CD14-positive monocyte (primary cell): ENCODE results near the gene DUS1L. TPM values are rescaled to one million over a fixed set of nuclear protein-coding genes. Genes with fewer than 3 reads are reported as not detected.

Experiments
- DNase-seq, 3 donors: peaks; one replicate each; pipeline ENCODE4 v3.0.0-alpha.2; 2011 to 2022
- H2AFZ ChIP-seq: 2 replicates; pipeline ENCODE4 v1.6.0; 2012; ENCODE audit warnings: mild to moderate bottlenecking, low read depth, low read length, inconsistent platforms; ENCODE audit not compliant: insufficient read depth, poor library complexity, severe bottlenecking
- H3K27ac ChIP-seq, 2 donors: 1 replicate in 1 of 2; 2 replicates in 1 of 2; pipeline ENCODE4 v1.5.1; 2012 to 2013; ENCODE audit warnings: low read length in 2 of 2, control low read depth in 1 of 2, inconsistent platforms in 1 of 2, low read depth in 1 of 2, mild to moderate bottlenecking in 1 of 2
- H3K27me3 ChIP-seq, 2 donors: one replicate each; pipeline versions ENCODE4 v1.6.0 to v1.6.1; 2011 to 2013; ENCODE audit warnings: low read length in 2 of 2; ENCODE audit not compliant: control insufficient read depth in 2 of 2, insufficient read depth in 2 of 2
- H3K36me3 ChIP-seq, 2 donors: replicated peaks in 1 of 2; 1 replicate in 1 of 2; 2 replicates in 1 of 2; pipeline versions ENCODE4 v1.5.1 to v1.6.1; 2012 to 2013; ENCODE audit warnings: low read length in 2 of 2, control low read depth in 1 of 2, inconsistent platforms in 1 of 2, mild to moderate bottlenecking in 1 of 2; ENCODE audit not compliant: insufficient read depth in 2 of 2, control insufficient read depth in 1 of 2
- H3K4me1 ChIP-seq, 2 donors: 1 replicate in 1 of 2; 2 replicates in 1 of 2; pipeline versions ENCODE4 v1.5.1 to v1.6.1; 2012 to 2013; ENCODE audit warnings: low read length in 2 of 2, control low read depth in 1 of 2, inconsistent platforms in 1 of 2, mild to moderate bottlenecking in 1 of 2, moderate library complexity in 1 of 2; ENCODE audit not compliant: insufficient read depth in 2 of 2, control insufficient read depth in 1 of 2
- H3K4me2 ChIP-seq: replicated peaks from 2 replicates; pipeline ENCODE3; 2012; ENCODE audit warnings: low read length, moderate library complexity, mild to moderate bottlenecking; ENCODE audit not compliant: poor library complexity, severe bottlenecking; ENCODE audit errors: extremely low read depth
- H3K4me3 ChIP-seq, 3 experiments: fragments of 200-600 bp in 1 of 3; sonication (generic) in 1 of 3; replicated peaks in 1 of 3; 1 replicate in 2 of 3; 2 replicates in 1 of 3; pipeline ENCODE4 v1.5.1; 2011 to 2013; ENCODE audit warnings: low read length in 3 of 3, mild to moderate bottlenecking in 3 of 3, control low read depth in 2 of 3, low read depth in 2 of 3, inconsistent platforms in 1 of 3, moderate library complexity in 1 of 3
- H3K79me2 ChIP-seq: 2 replicates; pipeline ENCODE4 v1.6.0; 2012; ENCODE audit warnings: mild to moderate bottlenecking, control low read depth, inconsistent platforms, low read length, moderate library complexity; ENCODE audit not compliant: insufficient read depth
- H3K9ac ChIP-seq: 2 replicates; pipeline ENCODE4 v1.6.0; 2017; ENCODE audit warnings: low read length, mild to moderate bottlenecking; ENCODE audit not compliant: insufficient read depth, poor library complexity, severe bottlenecking
- H3K9me3 ChIP-seq, 2 donors: replicated peaks in 1 of 2; 1 replicate in 1 of 2; 2 replicates in 1 of 2; pipeline versions ENCODE4 v1.5.1 to v1.6.1; 2012 to 2013; ENCODE audit warnings: low read length in 2 of 2, control low read depth in 1 of 2; ENCODE audit not compliant: control insufficient read depth in 1 of 2, insufficient read depth in 1 of 2
- H4K20me1 ChIP-seq: 2 replicates; pipeline ENCODE4 v1.6.0; 2012; ENCODE audit warnings: mild to moderate bottlenecking, low read length, control low read depth, moderate library complexity; ENCODE audit not compliant: insufficient read depth
- H3K27ac Mint-ChIP-seq, 7 donors: one replicate each; pipeline ENCODE4 v1.8.0; 2020; ENCODE audit warnings: mild to moderate bottlenecking in 7 of 7, mixed read lengths in 7 of 7, moderate library complexity in 6 of 7, inconsistent platforms in 2 of 7
- H3K27me3 Mint-ChIP-seq, 3 donors: one replicate each; pipeline ENCODE4 v1.8.0; 2021 to 2022; ENCODE audit warnings: low read depth in 3 of 3, mild to moderate bottlenecking in 3 of 3, mixed read lengths in 3 of 3, moderate library complexity in 3 of 3, inconsistent platforms in 1 of 3
- H3K36me3 Mint-ChIP-seq, 2 donors: one replicate each; pipeline ENCODE4 v1.8.0; 2020; ENCODE audit warnings: mixed read lengths in 2 of 2, inconsistent platforms in 1 of 2, mild to moderate bottlenecking in 1 of 2
- H3K4me1 Mint-ChIP-seq: one replicate; pipeline ENCODE4 v1.8.0; 2020; ENCODE audit warnings: mild to moderate bottlenecking, mixed read lengths
- H3K4me3 Mint-ChIP-seq, 2 donors: one replicate each; pipeline ENCODE4 v1.8.0; 2020; ENCODE audit warnings: mild to moderate bottlenecking in 2 of 2, mixed read lengths in 2 of 2, moderate library complexity in 1 of 2
- H3K9me3 Mint-ChIP-seq, 7 donors: one replicate each; pipeline ENCODE4 v1.8.0; 2020 to 2022; ENCODE audit warnings: mixed read lengths in 7 of 7, mild to moderate bottlenecking in 6 of 7, moderate library complexity in 6 of 7, inconsistent platforms in 2 of 7
- CTCF ChIP-seq: fragments of 200-600 bp; IDR thresholded peaks from one replicate; pipeline ENCODE4 v1.8.0; 2022; ENCODE audit warnings: antibody characterized with exemption, mild to moderate bottlenecking
- WGBS: methylation state at CpG from one replicate; pipeline ENCODE4 v1.1.5; 2013; ENCODE audit warnings: missing lambda C conversion rate; ENCODE audit not compliant: insufficient coverage; 5-methylcytosine and 5-hydroxymethylcytosine counted together
- intact Hi-C, 2 donors: fragments of 100-400 bp; cut with micrococcal nuclease; formaldehyde crosslinking; loops; one replicate each; pipeline versions ENCODE4 v1.15.0 to v1.15.1; 2023
- polyA plus RNA-seq, 3 donors: library from polyadenylated mRNA; depleted of rRNA in 1 of 3; unstranded in 2 of 3; stranded (reverse) in 1 of 3; fragments of 300-500 nt in 2 of 3; fragments of >200 nt in 1 of 3; fragmentation: Illumina TruSeq in 2 of 3; gene quantifications; 1 replicate in 2 of 3; 2 replicates in 1 of 3; pipeline ENCODE4 v1.2.3, GENCODE V29; 2012 to 2021

DUS1L gene
- polyA plus RNA-seq, 3 donors, result 23.9 to 175 (median 47.6) TPM

DNA sequence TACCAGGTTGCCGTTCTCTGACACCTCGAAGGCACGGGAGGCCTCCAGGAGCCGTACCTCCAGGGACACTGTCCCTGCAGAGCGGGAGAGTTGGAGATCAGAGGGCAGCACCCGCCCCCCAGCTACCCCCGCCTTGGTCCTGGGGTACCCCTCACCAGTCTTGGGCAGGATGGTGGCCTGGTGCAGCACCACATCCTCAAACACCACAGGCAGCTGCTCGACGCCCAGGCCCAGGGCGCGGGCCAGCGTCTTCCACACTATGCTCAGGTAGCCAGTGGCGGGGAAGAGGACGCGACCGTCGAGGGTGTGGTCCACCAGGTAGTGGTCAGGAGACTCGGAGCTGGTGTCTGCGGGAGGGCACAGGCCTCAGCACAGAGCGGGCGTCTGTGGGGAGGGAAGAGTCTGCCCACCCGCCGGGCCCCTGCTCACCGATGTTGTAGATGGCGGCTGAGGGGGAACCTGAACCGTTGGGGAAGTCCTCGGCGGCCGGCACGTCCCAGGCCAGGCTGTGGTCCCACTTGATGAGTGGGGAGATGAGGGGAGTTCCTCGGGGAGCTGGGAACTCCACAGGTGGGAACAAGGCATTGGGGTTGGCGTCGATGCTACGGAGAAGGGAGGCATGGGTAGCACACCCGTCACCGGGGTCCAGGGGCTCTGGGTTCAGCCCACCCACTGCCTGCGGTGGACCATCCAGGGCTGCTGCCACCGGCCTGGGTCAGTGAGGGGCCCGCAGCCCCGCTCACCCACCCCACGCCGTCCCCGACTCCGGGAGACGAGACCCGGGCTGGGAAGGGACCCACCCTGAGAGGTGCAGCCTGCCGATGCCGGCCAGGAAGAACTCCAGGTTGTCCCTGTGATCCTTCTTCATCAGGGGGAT lies 22.6 kb upstream of the DUS1L start:
- no peaks in the 10 kb centered on the region for H3K27me3 ChIP-seq
- Mint-ChIP-seq H3K4me3 (no peak overlapping the region), H3K36me3 (peaks cover 22 to 76% of the 10 kb centered on the region in 2 donors), H3K27ac (no peak overlapping the region), H3K27me3 (peaks cover 0 to 2% (median 0%) of the 10 kb centered on the region in 3 donors), H3K4me1 (no peaks in the 10 kb centered on the region), H3K9me3 (no peaks in the 10 kb centered on the region)
- no peaks in the 10 kb centered on the region for H3K9me3 ChIP-seq
- no peak for TF ChIP-seq CTCF
- H3K4me2 ChIP-seq, result no peak overlapping the region
- no peak overlapping the region for H3K9ac ChIP-seq
- H4K20me1 ChIP-seq, result no peaks in the 10 kb centered on the region
- 98% methylated on average over 39 of the region's 48 CpGs for WGBS
- H3K4me3 ChIP-seq, result no peak overlapping the region
- H3K27ac ChIP-seq, result no peak overlapping the region
- no peaks in the 10 kb centered on the region for H3K4me1 ChIP-seq
- no peaks in the 10 kb centered on the region for H3K79me2 ChIP-seq
- no peak overlapping the region for H2AFZ ChIP-seq
- DNase-seq, result no peak
- intact Hi-C loops, result no loop called here
- H3K36me3 ChIP-seq, result peaks cover 87 to 94% of the 10 kb centered on the region in 2 donors

DNA sequence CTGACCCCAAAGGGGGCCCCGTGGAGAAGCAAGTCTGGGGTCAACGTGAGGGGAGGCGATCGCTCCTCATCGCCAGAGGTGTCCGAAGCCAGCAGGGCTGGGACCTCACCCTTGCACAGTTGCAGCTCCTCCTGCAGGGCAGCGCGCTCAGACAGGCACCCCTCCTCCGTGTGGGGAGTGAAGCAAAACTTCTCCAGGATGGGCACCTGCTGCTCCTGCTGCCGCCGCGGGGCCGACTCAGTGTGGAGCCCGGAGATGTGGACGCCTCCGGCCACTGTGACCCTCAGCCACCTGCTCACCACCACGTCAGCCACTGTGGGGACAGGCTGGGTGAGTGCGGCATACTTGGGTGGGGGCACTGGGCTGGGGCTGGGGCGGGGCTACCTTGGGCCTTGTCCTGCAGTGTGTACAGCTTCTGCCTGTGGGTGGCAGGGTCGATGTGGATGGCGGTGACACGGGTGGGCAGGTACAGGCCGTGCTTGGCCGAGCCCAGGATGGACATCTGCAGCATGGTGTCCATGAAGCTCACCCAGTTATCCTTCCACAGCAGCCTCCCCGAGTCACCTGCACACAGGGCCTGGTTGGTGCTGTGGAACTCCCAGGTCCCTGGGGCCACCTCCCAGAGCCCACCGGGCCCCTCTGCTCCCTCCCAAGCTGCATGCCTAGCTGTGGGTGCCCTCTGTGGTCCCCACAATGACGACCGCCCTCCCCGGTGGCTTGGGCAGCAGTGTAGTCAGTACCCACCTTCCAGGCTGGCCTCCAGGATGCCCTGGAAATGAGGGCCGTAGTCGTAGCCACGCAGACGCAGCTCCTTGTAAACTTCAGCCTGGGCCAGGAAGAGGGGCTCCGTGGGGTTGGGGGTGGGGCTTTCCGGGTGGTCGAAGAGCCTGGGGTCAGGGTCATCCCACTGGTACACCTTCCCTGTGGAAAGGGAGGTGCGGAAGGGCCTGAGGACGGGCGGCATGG lies 21.6 kb upstream of the DUS1L start:
- Histone ChIP-seq H3K9me3 (no peaks in the 10 kb centered on the region), H4K20me1 (no peaks in the 10 kb centered on the region), H3K4me3 (no peak overlapping the region), H3K9ac (no peak overlapping the region), H3K4me1 (no peaks in the 10 kb centered on the region), H3K27me3 (no peaks in the 10 kb centered on the region), H3K79me2 (no peaks in the 10 kb centered on the region), H3K36me3 (peaks cover 87 to 97% of the 10 kb centered on the region in 2 donors), H3K4me2 (no peak overlapping the region), H3K27ac (no peak overlapping the region), H2AFZ (no peak overlapping the region)
- H3K27me3 Mint-ChIP-seq, result peaks cover 0 to 2% (median 0%) of the 10 kb centered on the region in 3 donors
- DNase-seq, result no peak
- no peak overlapping the region for H3K27ac Mint-ChIP-seq
- H3K36me3 Mint-ChIP-seq, result peaks cover 26 to 84% of the 10 kb centered on the region in 2 donors
- no peaks in the 10 kb centered on the region for H3K4me1 Mint-ChIP-seq
- no peak overlapping the region for H3K4me3 Mint-ChIP-seq
- H3K9me3 Mint-ChIP-seq, result no peaks in the 10 kb centered on the region
- TF ChIP-seq CTCF, result no peak
- intact Hi-C loops, result no loop called here
- WGBS, result 96% methylated on average over 28 of the region's 39 CpGs
